H9 (cell line): Measurements from ENCODE around the gene ICAM2. TPM values are rescaled to one million over a fixed set of nuclear protein-coding genes. Genes with fewer than 3 reads are reported as not detected.
A peak's percentile ranks its signal among the peaks of the same experiment; 100 is the strongest.

Experiments
- DNase-seq: peaks from one replicate; pipeline ENCODE4 v3.0.0-alpha.2; 2017
- H2AFZ ChIP-seq: one replicate; pipeline ENCODE4 v1.6.1; 2013; ENCODE audit warnings: mild to moderate bottlenecking, low read length, control low read depth, moderate library complexity
- H2AK5ac ChIP-seq: 2 replicates; pipeline ENCODE4 v1.6.1; 2013; ENCODE audit warnings: low read length, control low read depth, mixed read lengths; ENCODE audit not compliant: insufficient read length
- H2BK120ac ChIP-seq: one replicate; pipeline ENCODE4 v1.6.1; 2013; ENCODE audit warnings: low read depth, mild to moderate bottlenecking, low read length, control low read depth, inconsistent platforms; ENCODE audit not compliant: poor library complexity, severe bottlenecking
- H2BK12ac ChIP-seq: 2 replicates; pipeline ENCODE4 v1.6.1; 2013; ENCODE audit warnings: low read length, control low read depth, mixed read lengths, low read depth; ENCODE audit not compliant: insufficient read length
- H2BK15ac ChIP-seq: 2 replicates; pipeline ENCODE4 v1.6.1; 2013; ENCODE audit warnings: low read depth, low read length, control low read depth
- H2BK20ac ChIP-seq: one replicate; pipeline ENCODE4 v1.6.1; 2013; ENCODE audit warnings: low read depth, mild to moderate bottlenecking, low read length, control low read depth, inconsistent platforms; ENCODE audit not compliant: poor library complexity, severe bottlenecking
- H2BK5ac ChIP-seq: 2 replicates; pipeline ENCODE4 v1.6.1; 2013; ENCODE audit warnings: low read length, control low read depth, mixed read lengths; ENCODE audit not compliant: insufficient read length
- H3K14ac ChIP-seq: 2 replicates; pipeline ENCODE4 v1.6.1; 2013; ENCODE audit warnings: low read length, control low read depth; ENCODE audit not compliant: insufficient read depth
- H3K18ac ChIP-seq: 2 replicates; pipeline ENCODE4 v1.6.1; 2013; ENCODE audit warnings: low read depth, mild to moderate bottlenecking, mixed read lengths, low read length, control low read depth; ENCODE audit not compliant: insufficient read length
- H3K23ac ChIP-seq: 2 replicates; pipeline ENCODE4 v1.6.1; 2013; ENCODE audit warnings: low read length, control low read depth, mixed read lengths, low read depth; ENCODE audit not compliant: insufficient read length
- H3K23me2 ChIP-seq: 2 replicates; pipeline ENCODE4 v1.6.1; 2013; ENCODE audit warnings: low read depth, mild to moderate bottlenecking, mixed read lengths, low read length, control low read depth; ENCODE audit not compliant: insufficient read length, poor library complexity, severe bottlenecking
- H3K27ac ChIP-seq: 2 replicates; pipeline ENCODE4 v1.5.1; 2013; ENCODE audit warnings: low read length, control low read depth, mixed read lengths, low read depth; ENCODE audit not compliant: insufficient read length
- H3K27me3 ChIP-seq: 2 replicates; pipeline ENCODE4 v1.6.1; 2013; ENCODE audit warnings: low read length, control low read depth, inconsistent platforms; ENCODE audit not compliant: insufficient read depth
- H3K4ac ChIP-seq: 2 replicates; pipeline ENCODE4 v1.6.1; 2013; ENCODE audit warnings: low read depth, mild to moderate bottlenecking, control low read depth, inconsistent platforms, low read length, moderate library complexity
- H3K4me1 ChIP-seq: 2 replicates; pipeline ENCODE4 v1.6.1; 2013; ENCODE audit warnings: low read length, control low read depth, inconsistent platforms; ENCODE audit not compliant: insufficient read depth
- H3K4me2 ChIP-seq: 2 replicates; pipeline ENCODE4 v1.6.1; 2013; ENCODE audit warnings: low read length, control low read depth, mixed read lengths; ENCODE audit not compliant: insufficient read length, insufficient read depth
- H3K56ac ChIP-seq: 2 replicates; pipeline ENCODE4 v1.6.1; 2013; ENCODE audit warnings: low read depth, mild to moderate bottlenecking, mixed read lengths, low read length, control low read depth; ENCODE audit not compliant: insufficient read length
- H3K79me1 ChIP-seq: 2 replicates; pipeline ENCODE4 v1.6.1; 2013; ENCODE audit warnings: low read depth, mild to moderate bottlenecking, moderate library complexity, low read length, control low read depth, inconsistent platforms; ENCODE audit not compliant: insufficient read depth, poor library complexity, severe bottlenecking
- H3K79me2 ChIP-seq: 2 replicates; pipeline ENCODE4 v1.6.1; 2013; ENCODE audit warnings: low read length, control low read depth, inconsistent platforms; ENCODE audit not compliant: insufficient read depth
- H3K9ac ChIP-seq: 2 replicates; pipeline ENCODE4 v1.6.1; 2013; ENCODE audit warnings: low read length, control low read depth, mixed read lengths; ENCODE audit not compliant: insufficient read length; ENCODE audit errors: extremely low read depth
- H3K9me3 ChIP-seq: one replicate; pipeline ENCODE4 v1.6.1; 2013; ENCODE audit warnings: low read depth, low read length, inconsistent platforms; ENCODE audit not compliant: control insufficient read depth
- H3T11ph ChIP-seq: one replicate; pipeline ENCODE4 v1.6.1; 2013; ENCODE audit warnings: mild to moderate bottlenecking, low read length, control low read depth, inconsistent platforms
- H4K20me1 ChIP-seq: one replicate; pipeline ENCODE4 v1.6.1; 2013; ENCODE audit not compliant: control insufficient read depth, insufficient read length, insufficient read depth
- H4K5ac ChIP-seq: 2 replicates; pipeline ENCODE4 v1.6.1; 2013; ENCODE audit warnings: low read depth, mild to moderate bottlenecking, mixed read lengths, low read length, control low read depth; ENCODE audit not compliant: insufficient read length
- H4K8ac ChIP-seq: replicated peaks from 2 replicates; pipeline ENCODE4 v1.6.1; 2013; ENCODE audit warnings: low read length, control low read depth, mixed read lengths, low read depth; ENCODE audit not compliant: insufficient read length
- H4K91ac ChIP-seq: 2 replicates; pipeline ENCODE4 v1.6.1; 2013; ENCODE audit warnings: low read depth, mild to moderate bottlenecking, moderate library complexity, mixed read lengths, low read length, control low read depth; ENCODE audit not compliant: insufficient read length
- H3K27ac Mint-ChIP-seq, 3 experiments: 2 replicates in 2 of 3; 3 replicates in 1 of 3; pipeline ENCODE4 v1.8.0; 2020 to 2021; ENCODE audit warnings: mixed read lengths in 3 of 3, mild to moderate bottlenecking in 1 of 3, moderate library complexity in 1 of 3
- H3K27me3 Mint-ChIP-seq: 2 replicates; pipeline ENCODE4 v1.8.0; 2021; ENCODE audit warnings: low read depth, mild to moderate bottlenecking, moderate library complexity, mixed read lengths
- H3K36me3 Mint-ChIP-seq, 3 experiments: 2 replicates in 2 of 3; 3 replicates in 1 of 3; pipeline ENCODE4 v1.8.0; 2020 to 2021; ENCODE audit warnings: low read depth in 3 of 3, mixed read lengths in 3 of 3; ENCODE audit not compliant: insufficient read depth in 1 of 3
- H3K4me1 Mint-ChIP-seq, 2 experiments: 2 replicates each; pipeline ENCODE4 v1.8.0; 2020; ENCODE audit warnings: mixed read lengths in 2 of 2
- H3K4me3 Mint-ChIP-seq, 2 experiments: 2 replicates in 1 of 2; 3 replicates in 1 of 2; pipeline ENCODE4 v1.8.0; 2020 to 2021; ENCODE audit warnings: mild to moderate bottlenecking in 2 of 2, mixed read lengths in 2 of 2, moderate library complexity in 1 of 2
- H3K9me3 Mint-ChIP-seq, 2 experiments: 2 replicates in 1 of 2; 3 replicates in 1 of 2; pipeline ENCODE4 v1.8.0; 2020; ENCODE audit warnings: mild to moderate bottlenecking in 2 of 2, mixed read lengths in 2 of 2, moderate library complexity in 1 of 2
- WGBS: extraction: QIAGEN DNeasy Blood & Tissue Kit; methylation state at CpG from one replicate; pipeline ENCODE4 v1.1.7; 2013; ENCODE audit warnings: missing lambda C conversion rate, low lambda C conversion rate, mixed read lengths; ENCODE audit not compliant: insufficient read length; ENCODE audit errors: extremely low coverage; 5-methylcytosine and 5-hydroxymethylcytosine counted together
- total RNA-seq: library from RNA; stranded (reverse); gene quantifications from 2 replicates; pipeline ENCODE4 v1.2.1, GENCODE V29; 2021
- TF ChIP-seq, protein P1 (sequence below): fragments of 200-600 bp; sonication (generic); conservative IDR thresholded peaks from 3 replicates; pipeline ENCODE4 v1.8.0; 2021; ENCODE audit warnings: antibody characterized with exemption, mild to moderate bottlenecking

The ICAM2 gene
- total RNA-seq, 1 experiment from 2014 or later = 0.28 TPM

DNA sequence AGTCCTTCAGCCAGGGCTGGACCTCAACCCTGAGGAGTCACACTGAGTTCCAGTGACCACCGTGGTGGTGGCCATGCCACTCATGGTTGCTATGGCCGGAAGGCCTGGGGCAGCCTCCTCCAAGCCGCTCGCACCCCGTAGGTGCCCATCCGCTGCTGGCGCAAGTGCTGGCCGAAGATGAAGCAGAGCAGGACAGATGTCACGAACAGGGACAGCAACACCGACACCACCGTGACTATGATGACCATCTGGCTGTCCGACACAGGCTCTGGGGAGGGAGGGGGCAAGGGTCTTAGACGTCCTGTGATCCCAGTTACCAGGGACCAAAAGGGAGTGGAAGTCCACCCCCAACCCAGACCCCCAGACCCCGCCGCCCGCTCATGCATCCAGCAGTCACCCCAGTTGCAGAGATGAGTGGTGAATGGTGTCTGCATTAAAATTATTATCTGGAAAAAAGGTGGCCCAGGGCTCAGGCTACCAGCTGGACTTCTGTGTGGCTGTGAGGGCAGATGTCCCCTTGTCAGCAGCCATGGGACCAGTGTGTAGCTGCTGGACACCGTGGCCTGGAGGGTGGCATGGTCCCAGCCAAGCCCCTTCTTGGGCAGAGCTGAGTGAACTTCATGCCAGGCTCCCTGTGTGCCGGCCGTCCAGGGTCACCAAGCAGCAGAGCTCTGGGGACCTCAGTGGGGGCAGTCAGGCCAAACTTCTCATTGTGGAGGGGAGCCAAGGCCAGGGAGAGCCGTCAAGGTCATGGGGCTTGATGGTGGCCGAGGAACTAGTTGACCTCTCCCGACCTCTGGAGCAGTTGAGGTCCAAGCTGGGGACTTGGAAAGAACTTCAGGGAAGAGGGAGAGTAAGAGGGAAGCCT, 17.5 kb downstream of the ICAM2 start:
- no peak overlapping the region for H2BK20ac ChIP-seq
- TF ChIP-seq, protein P1, sequence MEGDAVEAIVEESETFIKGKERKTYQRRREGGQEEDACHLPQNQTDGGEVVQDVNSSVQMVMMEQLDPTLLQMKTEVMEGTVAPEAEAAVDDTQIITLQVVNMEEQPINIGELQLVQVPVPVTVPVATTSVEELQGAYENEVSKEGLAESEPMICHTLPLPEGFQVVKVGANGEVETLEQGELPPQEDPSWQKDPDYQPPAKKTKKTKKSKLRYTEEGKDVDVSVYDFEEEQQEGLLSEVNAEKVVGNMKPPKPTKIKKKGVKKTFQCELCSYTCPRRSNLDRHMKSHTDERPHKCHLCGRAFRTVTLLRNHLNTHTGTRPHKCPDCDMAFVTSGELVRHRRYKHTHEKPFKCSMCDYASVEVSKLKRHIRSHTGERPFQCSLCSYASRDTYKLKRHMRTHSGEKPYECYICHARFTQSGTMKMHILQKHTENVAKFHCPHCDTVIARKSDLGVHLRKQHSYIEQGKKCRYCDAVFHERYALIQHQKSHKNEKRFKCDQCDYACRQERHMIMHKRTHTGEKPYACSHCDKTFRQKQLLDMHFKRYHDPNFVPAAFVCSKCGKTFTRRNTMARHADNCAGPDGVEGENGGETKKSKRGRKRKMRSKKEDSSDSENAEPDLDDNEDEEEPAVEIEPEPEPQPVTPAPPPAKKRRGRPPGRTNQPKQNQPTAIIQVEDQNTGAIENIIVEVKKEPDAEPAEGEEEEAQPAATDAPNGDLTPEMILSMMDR = no peak
- Mint-ChIP-seq H3K27me3 (peaks cover 22% of the 10 kb centered on the region), H3K27ac (no peak overlapping the region), H3K4me3 (no peak overlapping the region), H3K9me3 (no peaks in the 10 kb centered on the region; a peak in 1 of 5 replicates), H3K4me1 (peaks cover 6 to 21% of the 10 kb centered on the region in 2 experiments), H3K36me3 (0 out of 7 replicates have a peak, but pooled peaks cover 0 to 2% (median 0%) of the 10 kb centered on the region in 3 experiments)
- WGBS = no CpG with 5 or more reads among the region's 22 CpGs
- no peak overlapping the region for H2BK15ac ChIP-seq
- no peaks in the 10 kb centered on the region for H3K79me1 ChIP-seq
- no peak overlapping the region for H3K18ac ChIP-seq
- H2BK5ac ChIP-seq = no peak overlapping the region
- no peak overlapping the region for H3K27ac ChIP-seq
- H4K5ac ChIP-seq = no peak overlapping the region
- H3K9ac ChIP-seq = no peak overlapping the region
- no peak overlapping the region for H4K8ac ChIP-seq
- H3K4me1 ChIP-seq = no peaks in the 10 kb centered on the region
- no peaks in the 10 kb centered on the region for H4K20me1 ChIP-seq
- no peak overlapping the region for H2AK5ac ChIP-seq
- H2BK120ac ChIP-seq = no peak overlapping the region
- no peak overlapping the region for H3K4ac ChIP-seq
- H3K56ac ChIP-seq = no peak overlapping the region
- no peak overlapping the region for H2BK12ac ChIP-seq
- no peak overlapping the region for H3T11ph ChIP-seq
- H3K27me3 ChIP-seq = no peaks in the 10 kb centered on the region
- H2AFZ ChIP-seq = no peak overlapping the region
- peaks cover 6% of the 10 kb centered on the region for H3K23me2 ChIP-seq
- H4K91ac ChIP-seq = no peak overlapping the region
- H3K79me2 ChIP-seq = no peaks in the 10 kb centered on the region
- no peak overlapping the region; the same call in 1 of the 2 replicates for H3K14ac ChIP-seq
- no peaks in the 10 kb centered on the region for H3K9me3 ChIP-seq
- no peak overlapping the region for H3K23ac ChIP-seq
- DNase-seq = peak; percentile 26
- no peak overlapping the region for H3K4me2 ChIP-seq
